ENCODE data around the gene PML.

DNA sequence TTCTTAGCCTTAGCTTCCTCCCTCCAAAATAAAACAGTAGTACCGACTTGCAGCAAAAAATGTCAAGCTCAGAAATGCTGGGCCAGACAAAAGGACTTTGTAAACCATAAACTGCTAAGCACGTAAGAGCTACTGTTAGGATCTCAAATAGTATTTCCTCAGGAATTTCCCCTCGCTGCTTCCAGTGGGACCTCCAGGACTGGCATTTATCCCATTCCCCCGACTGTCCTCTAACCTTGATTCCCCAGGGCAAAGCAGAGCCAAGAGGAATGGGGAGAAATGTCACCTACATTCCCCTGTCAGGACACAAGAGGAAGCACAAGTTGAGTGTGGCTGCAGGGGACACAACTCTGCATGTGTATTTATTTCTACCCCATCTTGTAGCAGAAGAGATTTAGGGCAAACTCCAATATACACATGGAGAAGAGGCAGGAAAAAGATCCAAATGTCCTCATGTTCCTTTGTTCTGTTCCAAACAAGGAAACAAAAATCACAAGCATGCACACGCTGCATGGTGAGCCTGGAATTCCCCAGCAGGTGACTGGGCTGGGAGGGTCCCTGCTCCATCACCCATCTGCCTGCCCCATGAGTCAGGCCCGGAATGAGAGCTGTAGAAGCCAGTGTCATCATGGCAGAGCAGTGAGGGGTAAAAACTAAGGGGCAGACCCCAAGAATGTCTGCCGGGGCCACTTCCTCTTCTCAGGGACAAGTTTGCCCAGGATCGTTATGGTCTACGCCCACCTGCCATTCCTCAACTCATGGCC is 6.7 kb upstream of the PML start:
- TF ChIP-seq POLR2AphosphoS5 (IDR thresholded peaks at IDR 0.05) (peak in 1 of 3 donors; percentile 50), POLR2A (IDR thresholded peaks at IDR 0.05) (no peak), EP300 (IDR thresholded peaks at IDR 0.05) (no peak)
- TF ChIP-seq, protein P1, sequence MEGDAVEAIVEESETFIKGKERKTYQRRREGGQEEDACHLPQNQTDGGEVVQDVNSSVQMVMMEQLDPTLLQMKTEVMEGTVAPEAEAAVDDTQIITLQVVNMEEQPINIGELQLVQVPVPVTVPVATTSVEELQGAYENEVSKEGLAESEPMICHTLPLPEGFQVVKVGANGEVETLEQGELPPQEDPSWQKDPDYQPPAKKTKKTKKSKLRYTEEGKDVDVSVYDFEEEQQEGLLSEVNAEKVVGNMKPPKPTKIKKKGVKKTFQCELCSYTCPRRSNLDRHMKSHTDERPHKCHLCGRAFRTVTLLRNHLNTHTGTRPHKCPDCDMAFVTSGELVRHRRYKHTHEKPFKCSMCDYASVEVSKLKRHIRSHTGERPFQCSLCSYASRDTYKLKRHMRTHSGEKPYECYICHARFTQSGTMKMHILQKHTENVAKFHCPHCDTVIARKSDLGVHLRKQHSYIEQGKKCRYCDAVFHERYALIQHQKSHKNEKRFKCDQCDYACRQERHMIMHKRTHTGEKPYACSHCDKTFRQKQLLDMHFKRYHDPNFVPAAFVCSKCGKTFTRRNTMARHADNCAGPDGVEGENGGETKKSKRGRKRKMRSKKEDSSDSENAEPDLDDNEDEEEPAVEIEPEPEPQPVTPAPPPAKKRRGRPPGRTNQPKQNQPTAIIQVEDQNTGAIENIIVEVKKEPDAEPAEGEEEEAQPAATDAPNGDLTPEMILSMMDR (IDR thresholded peaks at IDR 0.05): no peak

Measured in stomach (tissue), 4 donors.